Mesothelial cell of epicardium (in vitro differentiated cells): ENCODE results near the gene BIN1. TPM values are rescaled to one million over a fixed set of nuclear protein-coding genes. Genes with fewer than 3 reads are reported as not detected.
"Not testable (repeated sequence)": the region's sequence is repeated elsewhere in the genome, so short reads cannot be mapped to it uniquely, and the experiment has no call there.

Experiments used
- DNase-seq, 2 experiments: peaks; one replicate each; pipeline ENCODE4 v3.0.0; 2021; ENCODE audit warnings: low spot score in 2 of 2; ENCODE audit not compliant: unreplicated experiment in 2 of 2
- H3K27ac Mint-ChIP-seq: 2 replicates; pipeline ENCODE4 v1.8.0; 2021; ENCODE audit warnings: mixed read lengths
- H3K27me3 Mint-ChIP-seq: 2 replicates; pipeline ENCODE4 v1.8.0; 2021; ENCODE audit warnings: low read depth, mixed read lengths
- H3K36me3 Mint-ChIP-seq: 2 replicates; pipeline ENCODE4 v1.8.0; 2021; ENCODE audit warnings: mixed read lengths
- H3K4me1 Mint-ChIP-seq: 2 replicates; pipeline ENCODE4 v1.8.0; 2021; ENCODE audit warnings: mixed read lengths
- H3K4me3 Mint-ChIP-seq: 2 replicates; pipeline ENCODE4 v1.8.0; 2021; ENCODE audit warnings: mild to moderate bottlenecking, moderate library complexity, mixed read lengths
- H3K9me3 Mint-ChIP-seq: 2 replicates; pipeline ENCODE4 v1.8.0; 2021; ENCODE audit warnings: mixed read lengths
- CTCF ChIP-seq: fragments of 200-600 bp; sonication (generic); IDR thresholded peaks from one replicate; pipeline ENCODE4 v1.5.0; 2021; ENCODE audit warnings: antibody characterized with exemption; ENCODE audit not compliant: unreplicated experiment
- total RNA-seq: library from RNA; stranded (reverse); gene quantifications from 3 replicates; pipeline ENCODE4 v1.2.1, GENCODE V29; 2021

BIN1 gene
- total RNA-seq, 1 donor from 2014 or later = 45.7 TPM

DNA sequence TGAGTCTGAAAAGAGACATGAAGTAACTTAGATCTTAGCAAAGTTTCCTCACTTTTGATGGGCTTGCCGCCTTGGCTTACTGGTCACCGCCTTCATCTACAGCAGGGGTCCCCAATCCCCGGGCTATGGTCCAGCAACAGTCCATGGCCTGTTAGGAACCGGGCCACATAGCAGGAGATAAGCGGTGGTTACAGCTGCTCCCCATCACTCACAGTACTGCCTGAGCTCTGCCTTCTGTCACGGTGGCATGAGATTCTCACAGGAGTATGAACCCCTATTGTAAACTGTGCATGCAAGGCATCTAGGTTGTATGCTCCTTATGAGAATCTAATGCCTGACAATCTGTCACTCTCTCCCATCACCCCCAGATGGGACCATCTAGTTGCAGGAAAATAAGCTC is 72.9 kb downstream of the BIN1 start:
- no peaks in the 10 kb centered on the region for H3K36me3 Mint-ChIP-seq

DNA sequence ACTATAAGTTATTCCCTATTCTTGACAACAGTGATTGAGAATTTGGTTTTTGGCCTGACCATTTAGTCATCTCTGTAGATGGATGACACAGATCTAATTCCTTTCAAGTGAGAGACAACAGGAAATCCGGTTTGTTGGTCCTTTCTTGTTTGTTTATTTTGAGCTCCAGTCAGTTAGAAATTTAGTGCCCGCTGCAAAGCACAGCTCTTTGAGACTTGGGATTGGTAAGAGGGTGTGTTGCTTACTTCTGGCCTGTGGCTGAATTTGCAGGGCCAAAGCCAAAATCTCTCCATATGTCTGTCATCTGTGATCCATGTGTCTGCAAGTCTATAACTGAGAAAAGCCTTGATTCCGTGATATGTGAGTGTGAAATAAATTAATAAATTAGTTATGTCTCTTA is 74.3 kb downstream of the BIN1 start:
- Mint-ChIP-seq H3K36me3 (no peaks in the 10 kb centered on the region), H3K27ac (no peak overlapping the region), H3K4me3 (no peak overlapping the region), H3K9me3 (no peaks in the 10 kb centered on the region), H3K4me1 (peaks cover 4% of the 10 kb centered on the region), H3K27me3 (peaks cover 7% of the 10 kb centered on the region)
- no peak for TF ChIP-seq CTCF
- no peak for DNase-seq

More for the DNA sequence above, 72.9 kb downstream of the BIN1 start:
- no peak overlapping the region for H3K27ac Mint-ChIP-seq
- H3K4me3 Mint-ChIP-seq = no peak overlapping the region
- DNase-seq = no peak
- no peak for TF ChIP-seq CTCF
- peaks cover 4% of the 10 kb centered on the region for H3K4me1 Mint-ChIP-seq
- H3K27me3 Mint-ChIP-seq = peaks cover 5% of the 10 kb centered on the region
- H3K9me3 Mint-ChIP-seq = no peaks in the 10 kb centered on the region

GRCh38 chr2:127029350-127030051 is 77.5 kb downstream of the BIN1 start:
- Mint-ChIP-seq H3K4me3 (no peak overlapping the region), H3K27me3 (peaks cover 10% of the 10 kb centered on the region), H3K9me3 (no peaks in the 10 kb centered on the region), H3K36me3 (no peaks in the 10 kb centered on the region), H3K4me1 (peaks cover 9% of the 10 kb centered on the region), H3K27ac (no peak overlapping the region)
- no peak for TF ChIP-seq CTCF
- no peak for DNase-seq

GRCh38 chr2:127028745-127029144 is 78.2 kb downstream of the BIN1 start:
- Mint-ChIP-seq H3K4me1 (peaks cover 12% of the 10 kb centered on the region), H3K27me3 (peaks cover 10% of the 10 kb centered on the region)
- H3K9me3 Mint-ChIP-seq, H3K36me3 Mint-ChIP-seq, DNase-seq, H3K4me3 Mint-ChIP-seq, H3K27ac Mint-ChIP-seq: not testable (repeated sequence)

DNA sequence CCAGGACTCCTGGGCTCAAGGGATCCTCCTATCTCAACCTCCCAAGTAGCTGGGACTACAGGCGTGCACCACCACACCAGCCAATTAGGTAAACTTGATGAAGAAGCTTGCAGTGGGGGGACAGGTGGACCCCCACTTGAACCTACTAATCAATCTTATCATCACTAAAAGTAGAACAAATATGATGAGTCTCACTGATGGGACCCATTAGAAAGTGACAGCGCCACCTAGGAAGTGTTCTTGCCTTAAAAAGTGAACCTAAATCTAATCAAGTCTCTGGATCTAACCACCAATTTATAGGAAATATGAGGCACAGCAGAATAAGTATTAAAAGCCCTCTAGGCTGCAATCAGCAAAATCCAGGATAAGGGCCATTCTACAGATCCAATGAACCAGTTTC is 79.2 kb downstream of the BIN1 start:
- peaks cover 12% of the 10 kb centered on the region for H3K4me1 Mint-ChIP-seq
- no peaks in the 10 kb centered on the region for H3K9me3 Mint-ChIP-seq
- no peaks in the 10 kb centered on the region for H3K36me3 Mint-ChIP-seq
- H3K27me3 Mint-ChIP-seq = peaks cover 10% of the 10 kb centered on the region
- no peak for DNase-seq
- no peak overlapping the region for H3K27ac Mint-ChIP-seq
- H3K4me3 Mint-ChIP-seq = no peak overlapping the region
- TF ChIP-seq CTCF = no peak

GRCh38 chr2:127025359-127026166 is 81.4 kb downstream of the BIN1 start:
- no peaks in the 10 kb centered on the region for H3K36me3 Mint-ChIP-seq
- no peaks in the 10 kb centered on the region for H3K9me3 Mint-ChIP-seq
- peaks cover 10% of the 10 kb centered on the region for H3K27me3 Mint-ChIP-seq
- H3K27ac Mint-ChIP-seq = peak overlapping the region; percentile 59
- no peak for TF ChIP-seq CTCF
- peaks cover 12% of the 10 kb centered on the region for H3K4me1 Mint-ChIP-seq
- H3K4me3 Mint-ChIP-seq = peak overlapping the region; percentile 81
- peak in 1 of 2 experiments; percentile 75 for DNase-seq
